SU-DHL-6 (cell line): ENCODE data around the gene SETBP1.

Experiments used
- EZH2phosphoT487 ChIP-seq: fragments of 200-600 bp; sonication (generic), shearing (Covaris generic); conservative IDR thresholded peaks from 2 replicates; pipeline ENCODE4 v1.6.1; 2018; ENCODE audit warnings: mild to moderate bottlenecking, antibody characterized with exemption, low read length, moderate library complexity, mixed read lengths
- TF ChIP-seq, protein P1 (sequence below): fragments of 200-600 bp; sonication (generic); IDR thresholded peaks from one replicate; pipeline ENCODE4 v1.5.1; 2017; ENCODE audit warnings: antibody characterized with exemption, mild to moderate bottlenecking, low read length, moderate library complexity; ENCODE audit not compliant: insufficient read depth, poor library complexity, severe bottlenecking

DNA sequence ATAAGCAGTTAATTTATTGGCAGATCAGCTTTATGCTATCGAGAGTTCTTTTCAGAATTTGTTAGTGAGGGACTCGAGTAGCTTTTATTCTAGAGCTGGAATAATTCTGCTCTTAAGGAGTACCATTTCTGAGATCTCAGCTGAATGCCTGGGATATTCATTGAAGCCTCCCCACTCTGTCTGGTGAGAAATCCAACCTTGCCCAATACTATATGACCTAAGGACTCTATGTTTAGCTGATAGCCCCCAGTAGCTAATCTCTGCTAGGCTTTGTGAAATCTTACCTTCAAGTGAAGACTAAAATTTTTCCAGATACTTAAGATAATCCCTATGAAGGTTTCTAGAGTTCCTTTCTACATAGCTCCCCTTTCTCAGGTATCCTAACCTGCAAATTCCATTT lies 261.4 kb downstream of the SETBP1 start:
- TF ChIP-seq, protein P1, sequence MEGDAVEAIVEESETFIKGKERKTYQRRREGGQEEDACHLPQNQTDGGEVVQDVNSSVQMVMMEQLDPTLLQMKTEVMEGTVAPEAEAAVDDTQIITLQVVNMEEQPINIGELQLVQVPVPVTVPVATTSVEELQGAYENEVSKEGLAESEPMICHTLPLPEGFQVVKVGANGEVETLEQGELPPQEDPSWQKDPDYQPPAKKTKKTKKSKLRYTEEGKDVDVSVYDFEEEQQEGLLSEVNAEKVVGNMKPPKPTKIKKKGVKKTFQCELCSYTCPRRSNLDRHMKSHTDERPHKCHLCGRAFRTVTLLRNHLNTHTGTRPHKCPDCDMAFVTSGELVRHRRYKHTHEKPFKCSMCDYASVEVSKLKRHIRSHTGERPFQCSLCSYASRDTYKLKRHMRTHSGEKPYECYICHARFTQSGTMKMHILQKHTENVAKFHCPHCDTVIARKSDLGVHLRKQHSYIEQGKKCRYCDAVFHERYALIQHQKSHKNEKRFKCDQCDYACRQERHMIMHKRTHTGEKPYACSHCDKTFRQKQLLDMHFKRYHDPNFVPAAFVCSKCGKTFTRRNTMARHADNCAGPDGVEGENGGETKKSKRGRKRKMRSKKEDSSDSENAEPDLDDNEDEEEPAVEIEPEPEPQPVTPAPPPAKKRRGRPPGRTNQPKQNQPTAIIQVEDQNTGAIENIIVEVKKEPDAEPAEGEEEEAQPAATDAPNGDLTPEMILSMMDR: no peak
- TF ChIP-seq EZH2phosphoT487: no peak
